HEK293 (cell line): ENCODE measurements around the gene FPGS.

Experiments used
- CTCF ChIA-PET: fragments of 350-600 bp; formaldehyde crosslinking; extraction: SDS; loops from one replicate; lab custom pipeline; 2021; ENCODE audit warnings: antibody characterized with exemption; lab: Yijun Ruan, JAX
- POLR2A ChIA-PET: fragments of 300-600 bp; formaldehyde crosslinking; extraction: SDS; loops from one replicate; lab custom pipeline; 2020; ENCODE audit warnings: antibody characterized with exemption, inconsistent platforms; lab: Yijun Ruan, JAX
- H3K27ac ChIP-seq: fragments of 200-500 bp; sonication (Bioruptor generic); 2 replicates; pipeline ENCODE4 v1.5.1; 2014; ENCODE audit warnings: low read depth, low read length, control low read depth, inconsistent platforms; ENCODE audit errors: extremely low read depth
- H3K36me3 ChIP-seq, 2 experiments: fragments of 200-500 bp in 1 of 2; sonication (Bioruptor generic) in 1 of 2; 1 replicate in 1 of 2; 2 replicates in 1 of 2; pipeline ENCODE4 v1.5.1; 2014 to 2017; ENCODE audit warnings: inconsistent platforms in 2 of 2, low read length in 2 of 2; ENCODE audit not compliant: control insufficient read depth in 2 of 2, insufficient read depth in 1 of 2
- H3K4me1 ChIP-seq: fragments of 200-500 bp; sonication (Bioruptor generic); 2 replicates; pipeline ENCODE4 v1.5.1; 2014; ENCODE audit warnings: mild to moderate bottlenecking, low read length, inconsistent platforms; ENCODE audit not compliant: control insufficient read depth, insufficient read depth
- H3K4me3 ChIP-seq: 2 replicates; pipeline ENCODE4 v1.5.1; 2011; ENCODE audit warnings: low read depth, mild to moderate bottlenecking, control low read depth, low read length, moderate library complexity
- H3K9me3 ChIP-seq: fragments of 200-500 bp; sonication (Bioruptor generic); 2 replicates; pipeline ENCODE4 v1.5.1; 2014; ENCODE audit warnings: low read depth, low read length, inconsistent platforms; ENCODE audit not compliant: control insufficient read depth, insufficient read depth
- BCL11B ChIP-seq: fragments of 450-650 bp; formaldehyde crosslinking; IDR thresholded peaks from 2 replicates; pipeline ENCODE4 v1.5.1; 2016; ENCODE audit warnings: low read depth, missing biosample characterization, missing genetic modification characterization
- GFI1B ChIP-seq: fragments of 450-650 bp; formaldehyde crosslinking; IDR thresholded peaks from 2 replicates; pipeline ENCODE4 v1.5.1; 2016; ENCODE audit warnings: missing biosample characterization, missing genetic modification characterization
- SP7 ChIP-seq: fragments of 450-650 bp; formaldehyde crosslinking; IDR thresholded peaks from 2 replicates; pipeline ENCODE4 v1.5.1; 2016; ENCODE audit warnings: missing biosample characterization, missing genetic modification characterization
- TCF7L2 ChIP-seq: IDR thresholded peaks from 2 replicates; pipeline ENCODE4 v1.6.1; 2011; ENCODE audit warnings: low read depth, mild to moderate bottlenecking, inconsistent platforms, low read length, moderate library complexity, borderline replicate concordance
- ZBTB20 ChIP-seq: fragments of 450-650 bp; formaldehyde crosslinking; IDR thresholded peaks from 2 replicates; pipeline ENCODE4 v1.5.1; 2016; ENCODE audit warnings: missing biosample characterization, missing genetic modification characterization
- ZNF2 ChIP-seq: fragments of 450-650 bp; formaldehyde crosslinking; IDR thresholded peaks from 2 replicates; pipeline ENCODE4 v1.5.1; 2016; ENCODE audit warnings: missing biosample characterization, missing genetic modification characterization
- ZNF202 ChIP-seq: fragments of 450-650 bp; formaldehyde crosslinking; IDR thresholded peaks from 2 replicates; pipeline ENCODE4 v1.5.1; 2016; ENCODE audit warnings: missing biosample characterization, missing genetic modification characterization, borderline replicate concordance
- ZNF239 ChIP-seq: fragments of 450-650 bp; formaldehyde crosslinking; IDR thresholded peaks from 2 replicates; pipeline ENCODE4 v1.5.1; 2016; ENCODE audit warnings: missing biosample characterization, missing genetic modification characterization
- ZNF292 ChIP-seq: fragments of 450-650 bp; formaldehyde crosslinking; IDR thresholded peaks from 2 replicates; pipeline ENCODE4 v1.5.1; 2016; ENCODE audit warnings: low read depth, missing biosample characterization, missing genetic modification characterization, borderline replicate concordance
- ZNF37A ChIP-seq: fragments of 450-650 bp; IDR thresholded peaks from 2 replicates; pipeline ENCODE4 v1.5.1; 2018; ENCODE audit warnings: missing biosample characterization, missing genetic modification characterization
- ZNF433 ChIP-seq: fragments of 450-650 bp; formaldehyde crosslinking; IDR thresholded peaks from 2 replicates; pipeline ENCODE4 v1.5.1; 2016; ENCODE audit warnings: missing biosample characterization, missing genetic modification characterization, low read depth
- ZNF560 ChIP-seq: fragments of 450-650 bp; formaldehyde crosslinking; IDR thresholded peaks from 2 replicates; pipeline ENCODE4 v1.5.1; 2017; ENCODE audit warnings: missing biosample characterization, missing genetic modification characterization, borderline replicate concordance
- ZNF621 ChIP-seq: fragments of 450-650 bp; formaldehyde crosslinking; IDR thresholded peaks from 2 replicates; pipeline ENCODE4 v1.5.1; 2017; ENCODE audit warnings: missing biosample characterization, missing genetic modification characterization
- ZNF626 ChIP-seq: fragments of 450-650 bp; sonication (Bioruptor Pico); formaldehyde crosslinking; IDR thresholded peaks from 2 replicates; pipeline ENCODE4 v1.5.1; 2018; ENCODE audit warnings: missing biosample characterization, missing genetic modification characterization, inconsistent platforms
- ZNF654 ChIP-seq: fragments of 450-650 bp; formaldehyde crosslinking; IDR thresholded peaks from 2 replicates; pipeline ENCODE4 v1.5.1; 2016; ENCODE audit warnings: low read depth, missing biosample characterization, missing genetic modification characterization
- ZNF658 ChIP-seq: fragments of 450-650 bp; formaldehyde crosslinking; IDR thresholded peaks from 2 replicates; pipeline ENCODE4; 2016; ENCODE audit warnings: missing biosample characterization, missing genetic modification characterization
- ZNF660 ChIP-seq: fragments of 450-650 bp; IDR thresholded peaks from 2 replicates; pipeline ENCODE4 v1.5.1; 2018; ENCODE audit warnings: missing biosample characterization, mild to moderate bottlenecking, missing genetic modification characterization
- ZNF670 ChIP-seq: fragments of 450-650 bp; formaldehyde crosslinking; IDR thresholded peaks from 2 replicates; pipeline ENCODE4 v1.5.1; 2016; ENCODE audit warnings: missing biosample characterization, missing genetic modification characterization, low read depth
- ZNF837 ChIP-seq: fragments of 450-650 bp; formaldehyde crosslinking; IDR thresholded peaks from 2 replicates; pipeline ENCODE4 v1.5.1; 2016; ENCODE audit warnings: missing biosample characterization, missing genetic modification characterization
- ZXDB ChIP-seq: fragments of 450-650 bp; formaldehyde crosslinking; IDR thresholded peaks from 2 replicates; pipeline ENCODE4 v1.5.1; 2016; ENCODE audit warnings: missing biosample characterization, missing genetic modification characterization
- TF ChIP-seq, protein P1 (sequence below): fragments of 450-650 bp; formaldehyde crosslinking; IDR thresholded peaks from 2 replicates; pipeline ENCODE4 v1.5.1; 2016; ENCODE audit warnings: missing biosample characterization, missing genetic modification characterization
- TF ChIP-seq, protein P2 (sequence below): fragments of 450-650 bp; formaldehyde crosslinking; IDR thresholded peaks from 2 replicates; pipeline ENCODE4 v1.5.1; 2016; ENCODE audit warnings: missing biosample characterization, missing genetic modification characterization
- TF ChIP-seq, protein P3 (sequence below): fragments of 450-650 bp; formaldehyde crosslinking; IDR thresholded peaks from 2 replicates; pipeline ENCODE4 v1.5.1; 2016; ENCODE audit warnings: missing biosample characterization, missing genetic modification characterization
- TF ChIP-seq, protein P4 (sequence below): fragments of 450-650 bp; formaldehyde crosslinking; IDR thresholded peaks from 2 replicates; pipeline ENCODE4 v1.5.1; 2016; ENCODE audit warnings: missing biosample characterization, missing genetic modification characterization

The FPGS gene

DNA sequence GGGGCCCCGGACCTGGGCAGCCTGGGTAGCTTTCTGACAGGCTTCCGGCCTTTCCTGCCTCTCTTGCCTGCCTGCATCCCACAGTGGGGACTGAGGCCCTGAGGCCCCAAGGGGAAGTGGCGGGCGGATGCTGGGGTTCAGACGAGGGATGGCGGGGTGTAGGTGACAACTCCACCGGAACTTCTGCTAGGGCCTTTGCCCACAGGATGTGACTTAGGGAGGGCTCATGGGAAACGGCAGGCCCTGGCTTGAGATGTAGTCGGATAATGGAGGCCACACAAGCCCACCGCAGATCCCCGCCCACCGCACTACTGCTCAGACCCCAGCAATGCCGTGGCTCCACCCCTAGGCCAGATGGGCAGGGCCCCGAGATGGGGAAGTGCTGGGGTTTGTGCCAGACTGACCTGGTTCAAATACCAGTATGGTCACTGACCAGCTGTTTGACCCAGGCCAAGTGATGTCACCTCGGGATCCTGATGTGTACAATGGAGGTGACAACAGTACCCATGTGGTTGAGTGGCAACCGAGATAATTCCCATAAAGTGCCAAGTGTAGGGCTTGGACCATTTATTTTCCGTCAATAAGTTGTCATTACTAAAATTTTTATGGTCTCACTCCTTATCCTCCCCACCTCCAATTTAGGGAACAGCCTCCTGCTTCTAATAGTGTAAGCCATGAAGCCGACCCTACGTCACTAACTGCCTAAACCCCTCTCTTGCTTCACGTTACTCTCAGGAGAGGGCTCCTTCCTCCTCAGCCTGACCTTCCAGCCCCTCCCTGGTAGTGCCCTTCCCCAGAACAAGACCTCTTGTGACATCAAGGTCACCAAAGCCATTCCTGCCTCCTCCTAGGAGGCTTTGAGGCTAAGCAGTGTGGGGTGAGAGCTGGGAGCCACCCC lies 19.3 kb upstream of the FPGS start:
- POLR2A ChIA-PET = no interaction called here
- no peak overlapping the region for H3K4me3 ChIP-seq
- H3K27ac ChIP-seq = no peak overlapping the region
- no peaks in the 10 kb centered on the region for H3K4me1 ChIP-seq
- H3K9me3 ChIP-seq = no peaks in the 10 kb centered on the region
- TF ChIP-seq TCF7L2 = no peak
- TF ChIP-seq ZBTB20 = no peak
- no peak for TF ChIP-seq ZNF202 (tag by site-specific recombination)
- no peak for TF ChIP-seq ZNF621 (tag by site-specific recombination)
- TF ChIP-seq ZNF837 (tag by site-specific recombination) = no peak
- TF ChIP-seq ZNF626 (tag by site-specific recombination) = no peak
- no peak for TF ChIP-seq ZNF658
- no peak for TF ChIP-seq ZNF654 (tag by site-specific recombination)
- no peak for TF ChIP-seq ZNF660 (tag by site-specific recombination)
- TF ChIP-seq ZNF239 (tag by site-specific recombination) = no peak
- TF ChIP-seq ZXDB (tag by site-specific recombination) = no peak
- H3K36me3 ChIP-seq = peaks cover 0 to 17% of the 10 kb centered on the region in 2 experiments; a peak in 1 of 3 replicates
- CTCF ChIA-PET = interaction anchor here (0.7 to 4.1 kb wide), 10 partner anchors 9 to 293 kb away, joined by 3 to 44 read pairs (median 5); partner anchors contain the start of gene TOR2A

DNA sequence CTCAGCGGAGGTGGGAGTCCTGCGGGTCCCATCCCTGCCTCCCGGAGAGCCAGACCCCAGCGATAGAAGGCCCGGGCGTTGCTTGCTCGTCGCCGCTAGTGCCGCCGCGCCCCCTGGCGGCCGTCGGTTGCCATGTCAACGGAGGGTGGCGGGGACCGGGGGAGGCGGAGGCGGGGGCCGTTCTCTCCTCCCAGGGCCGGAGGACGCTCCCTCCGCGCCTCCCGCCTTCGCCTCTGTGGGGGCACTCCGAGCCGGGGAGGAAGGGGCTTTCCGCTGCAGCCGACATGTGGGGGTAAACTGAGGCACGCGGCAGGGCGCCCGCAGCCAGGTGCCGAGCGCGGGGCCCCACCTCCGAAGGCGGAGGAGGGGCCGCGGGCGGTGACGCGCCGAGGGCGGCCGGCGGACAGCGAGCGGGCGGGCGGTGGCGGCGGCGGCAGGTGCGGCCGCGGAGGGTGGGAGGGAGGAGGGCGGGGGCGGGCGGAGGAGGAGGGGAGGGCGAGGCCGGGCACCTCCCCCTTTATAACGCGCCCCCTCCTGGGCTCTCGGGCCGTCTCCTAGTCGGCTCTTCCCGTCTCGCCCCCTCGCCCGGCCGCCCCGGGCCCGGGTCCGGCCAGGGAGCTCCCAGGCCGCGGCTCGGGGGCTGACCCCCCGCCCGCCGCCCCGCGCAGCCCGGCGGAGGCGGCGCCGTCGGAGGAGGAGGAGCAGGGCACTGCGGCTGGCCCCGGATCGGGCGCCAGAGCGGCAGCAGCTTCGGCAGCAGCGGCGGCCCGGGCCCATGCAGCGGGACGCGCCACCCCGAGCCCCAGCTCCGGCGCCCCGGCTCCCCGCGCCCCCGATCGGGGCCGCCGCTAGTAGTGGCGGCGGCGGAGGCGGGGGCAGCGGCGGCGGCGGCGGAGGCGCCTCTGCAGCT lies 17.4 kb upstream of the FPGS start:
- peak overlapping the region; percentile 95 for H3K27ac ChIP-seq
- H3K9me3 ChIP-seq = no peaks in the 10 kb centered on the region
- peak overlapping the region; percentile 67 for H3K4me3 ChIP-seq
- H3K36me3 ChIP-seq = peaks cover 5 to 36% of the 10 kb centered on the region in 2 experiments
- H3K4me1 ChIP-seq = no peaks in the 10 kb centered on the region
- POLR2A ChIA-PET = interaction anchor here (0.5 to 1.8 kb wide), 7 partner anchors 14 to 857 kb away, joined by 3 to 16 read pairs (median 6); partner anchors contain the start of gene TOR2A
- CTCF ChIA-PET = interaction anchor here (0.6 to 6.2 kb wide), 30 partner anchors 10 to 448 kb away, joined by 3 to 44 read pairs (median 4); partner anchors contain the start of gene TOR2A
- peak; percentile 80 for TF ChIP-seq ZNF2 (tag by site-specific recombination)
- TF ChIP-seq ZNF560 (tag by site-specific recombination) = no peak
- TF ChIP-seq, protein P1, sequence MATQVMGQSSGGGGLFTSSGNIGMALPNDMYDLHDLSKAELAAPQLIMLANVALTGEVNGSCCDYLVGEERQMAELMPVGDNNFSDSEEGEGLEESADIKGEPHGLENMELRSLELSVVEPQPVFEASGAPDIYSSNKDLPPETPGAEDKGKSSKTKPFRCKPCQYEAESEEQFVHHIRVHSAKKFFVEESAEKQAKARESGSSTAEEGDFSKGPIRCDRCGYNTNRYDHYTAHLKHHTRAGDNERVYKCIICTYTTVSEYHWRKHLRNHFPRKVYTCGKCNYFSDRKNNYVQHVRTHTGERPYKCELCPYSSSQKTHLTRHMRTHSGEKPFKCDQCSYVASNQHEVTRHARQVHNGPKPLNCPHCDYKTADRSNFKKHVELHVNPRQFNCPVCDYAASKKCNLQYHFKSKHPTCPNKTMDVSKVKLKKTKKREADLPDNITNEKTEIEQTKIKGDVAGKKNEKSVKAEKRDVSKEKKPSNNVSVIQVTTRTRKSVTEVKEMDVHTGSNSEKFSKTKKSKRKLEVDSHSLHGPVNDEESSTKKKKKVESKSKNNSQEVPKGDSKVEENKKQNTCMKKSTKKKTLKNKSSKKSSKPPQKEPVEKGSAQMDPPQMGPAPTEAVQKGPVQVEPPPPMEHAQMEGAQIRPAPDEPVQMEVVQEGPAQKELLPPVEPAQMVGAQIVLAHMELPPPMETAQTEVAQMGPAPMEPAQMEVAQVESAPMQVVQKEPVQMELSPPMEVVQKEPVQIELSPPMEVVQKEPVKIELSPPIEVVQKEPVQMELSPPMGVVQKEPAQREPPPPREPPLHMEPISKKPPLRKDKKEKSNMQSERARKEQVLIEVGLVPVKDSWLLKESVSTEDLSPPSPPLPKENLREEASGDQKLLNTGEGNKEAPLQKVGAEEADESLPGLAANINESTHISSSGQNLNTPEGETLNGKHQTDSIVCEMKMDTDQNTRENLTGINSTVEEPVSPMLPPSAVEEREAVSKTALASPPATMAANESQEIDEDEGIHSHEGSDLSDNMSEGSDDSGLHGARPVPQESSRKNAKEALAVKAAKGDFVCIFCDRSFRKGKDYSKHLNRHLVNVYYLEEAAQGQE (tag by site-specific recombination) = no peak
- TF ChIP-seq BCL11B (tag by site-specific recombination) = no peak
- TF ChIP-seq TCF7L2 = no peak
- TF ChIP-seq ZNF37A (tag by site-specific recombination) = no peak
- no peak for TF ChIP-seq ZNF670 (tag by site-specific recombination)
- no peak for TF ChIP-seq ZNF621 (tag by site-specific recombination)
- TF ChIP-seq, protein P2, sequence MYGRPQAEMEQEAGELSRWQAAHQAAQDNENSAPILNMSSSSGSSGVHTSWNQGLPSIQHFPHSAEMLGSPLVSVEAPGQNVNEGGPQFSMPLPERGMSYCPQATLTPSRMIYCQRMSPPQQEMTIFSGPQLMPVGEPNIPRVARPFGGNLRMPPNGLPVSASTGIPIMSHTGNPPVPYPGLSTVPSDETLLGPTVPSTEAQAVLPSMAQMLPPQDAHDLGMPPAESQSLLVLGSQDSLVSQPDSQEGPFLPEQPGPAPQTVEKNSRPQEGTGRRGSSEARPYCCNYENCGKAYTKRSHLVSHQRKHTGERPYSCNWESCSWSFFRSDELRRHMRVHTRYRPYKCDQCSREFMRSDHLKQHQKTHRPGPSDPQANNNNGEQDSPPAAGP (tag by site-specific recombination) = no peak
- TF ChIP-seq ZNF292 = no peak
- TF ChIP-seq, protein P3, sequence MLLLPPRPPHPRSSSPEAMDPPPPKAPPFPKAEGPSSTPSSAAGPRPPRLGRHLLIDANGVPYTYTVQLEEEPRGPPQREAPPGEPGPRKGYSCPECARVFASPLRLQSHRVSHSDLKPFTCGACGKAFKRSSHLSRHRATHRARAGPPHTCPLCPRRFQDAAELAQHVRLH = no peak
- no peak for TF ChIP-seq ZNF433
- no peak for TF ChIP-seq GFI1B
- TF ChIP-seq SP7 (tag by site-specific recombination) = no peak
- TF ChIP-seq, protein P4, sequence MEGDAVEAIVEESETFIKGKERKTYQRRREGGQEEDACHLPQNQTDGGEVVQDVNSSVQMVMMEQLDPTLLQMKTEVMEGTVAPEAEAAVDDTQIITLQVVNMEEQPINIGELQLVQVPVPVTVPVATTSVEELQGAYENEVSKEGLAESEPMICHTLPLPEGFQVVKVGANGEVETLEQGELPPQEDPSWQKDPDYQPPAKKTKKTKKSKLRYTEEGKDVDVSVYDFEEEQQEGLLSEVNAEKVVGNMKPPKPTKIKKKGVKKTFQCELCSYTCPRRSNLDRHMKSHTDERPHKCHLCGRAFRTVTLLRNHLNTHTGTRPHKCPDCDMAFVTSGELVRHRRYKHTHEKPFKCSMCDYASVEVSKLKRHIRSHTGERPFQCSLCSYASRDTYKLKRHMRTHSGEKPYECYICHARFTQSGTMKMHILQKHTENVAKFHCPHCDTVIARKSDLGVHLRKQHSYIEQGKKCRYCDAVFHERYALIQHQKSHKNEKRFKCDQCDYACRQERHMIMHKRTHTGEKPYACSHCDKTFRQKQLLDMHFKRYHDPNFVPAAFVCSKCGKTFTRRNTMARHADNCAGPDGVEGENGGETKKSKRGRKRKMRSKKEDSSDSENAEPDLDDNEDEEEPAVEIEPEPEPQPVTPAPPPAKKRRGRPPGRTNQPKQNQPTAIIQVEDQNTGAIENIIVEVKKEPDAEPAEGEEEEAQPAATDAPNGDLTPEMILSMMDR (tag by site-specific recombination) = peak; percentile 67
